HepG2 (cell line): Measurements from ENCODE around the gene FGF18. TPM values are rescaled to one million over a fixed set of nuclear protein-coding genes. Genes with fewer than 3 reads are reported as not detected.
A peak's percentile ranks its signal among the peaks of the same experiment; 100 is the strongest.
"Not testable (repeated sequence)": the region's sequence is repeated elsewhere in the genome, so short reads cannot be mapped to it uniquely, and the experiment has no call there.

ENCODE experiments used
- ATAC-seq: fragments of 200-7000 bp; cut with Tn5 transposase; 3 replicates; pipeline ENCODE4 v1.9.1; 2020; ENCODE audit warnings: mild to moderate bottlenecking, moderate library complexity
- BruUV-seq: library from RNA; stranded (reverse); fragments of 400-500 nt; replicated peaks from 2 replicates; lab custom pipeline; 2021; lab: Mats Ljungman, UMichigan
- CTCF ChIA-PET: fragments of 300-600 bp; formaldehyde crosslinking; extraction: SDS; loops from one replicate; lab custom pipeline; 2021; ENCODE audit warnings: low total read pairs, inconsistent platforms, low intra/inter-chr PET ratio; lab: Yijun Ruan, JAX
- POLR2A ChIA-PET: fragments of 350-600 bp; sonication (Branson Sonifier 250); formaldehyde crosslinking; loops from one replicate; lab custom pipeline; 2020; ENCODE audit warnings: antibody characterized with exemption, inconsistent platforms; lab: Yijun Ruan, JAX
- DNase-seq: peaks from one replicate; pipeline ENCODE4 v3.0.0-alpha.2; 2015; ENCODE audit warnings: low spot score
- FAIRE-seq: peaks from 3 replicates; lab custom pipeline; 2011; peaks lifted over from hg19 to GRCh38; lab: Jason Lieb, UNC
- H2AFZ ChIP-seq: one replicate; pipeline ENCODE4 v1.6.1; 2011; ENCODE audit warnings: low read length, inconsistent platforms
- H3K27ac ChIP-seq: fragments of 300-600 bp; 3 replicates; pipeline ENCODE4 v1.8.0; 2011; ENCODE audit warnings: mixed run types, mild to moderate bottlenecking, mixed read lengths, low read length, inconsistent platforms; ENCODE audit not compliant: insufficient read depth; ENCODE audit errors: extremely low read length
- H3K27me3 ChIP-seq, 2 experiments: fragments of 200-600 bp in 1 of 2; 2 replicates in 1 of 2; 3 replicates in 1 of 2; pipeline versions ENCODE4 v1.6.0 to v1.8.0; 2011; ENCODE audit warnings: low read length in 2 of 2, mild to moderate bottlenecking in 2 of 2, moderate library complexity in 2 of 2, inconsistent platforms in 1 of 2; ENCODE audit not compliant: insufficient read depth in 2 of 2, control insufficient read depth in 1 of 2
- H3K36me3 ChIP-seq, 2 experiments: fragments of 200-600 bp in 1 of 2; replicated peaks in 1 of 2; 2 replicates in 1 of 2; 3 replicates in 1 of 2; pipeline versions ENCODE4 v1.5.1 to v1.8.0; 2011; ENCODE audit warnings: low read length in 2 of 2, inconsistent platforms in 1 of 2; ENCODE audit not compliant: insufficient read depth in 2 of 2, control insufficient read depth in 1 of 2
- H3K4me1 ChIP-seq: 2 replicates; pipeline ENCODE4 v1.5.1; 2012; ENCODE audit warnings: low read length, inconsistent platforms; ENCODE audit not compliant: insufficient read depth
- H3K4me2 ChIP-seq: 2 replicates; pipeline ENCODE4 v1.6.0; 2011; ENCODE audit warnings: low read depth, low read length, inconsistent platforms
- H3K4me3 ChIP-seq, 3 experiments: fragments of 200-600 bp in 1 of 3; sonication (generic), shearing (Covaris generic) in 1 of 3; replicated peaks in 1 of 3; 2 replicates each; pipeline ENCODE4 v1.5.1; 2011 to 2016; ENCODE audit warnings: low read length in 3 of 3, inconsistent platforms in 2 of 3, low read depth in 2 of 3, mild to moderate bottlenecking in 2 of 3, control low read depth in 1 of 3, mixed read lengths in 1 of 3; ENCODE audit not compliant: insufficient read depth in 1 of 3
- H3K79me2 ChIP-seq: one replicate; pipeline ENCODE4 v1.6.1; 2011; ENCODE audit warnings: low read length, inconsistent platforms; ENCODE audit not compliant: insufficient read depth
- H3K9ac ChIP-seq: 2 replicates; pipeline ENCODE4 v1.6.0; 2011; ENCODE audit warnings: mild to moderate bottlenecking, low read depth, low read length, inconsistent platforms; ENCODE audit not compliant: insufficient read depth
- H3K9me3 ChIP-seq: 2 replicates; pipeline ENCODE4 v1.5.1; 2012; ENCODE audit warnings: mild to moderate bottlenecking, low read length
- H4K20me1 ChIP-seq: 2 replicates; pipeline ENCODE4 v1.6.0; 2011; ENCODE audit warnings: inconsistent platforms, mild to moderate bottlenecking, low read length, moderate library complexity; ENCODE audit not compliant: insufficient read depth
- BRD4 ChIP-seq: sonication (generic); formaldehyde crosslinking; IDR thresholded peaks from 2 replicates; pipeline ENCODE4 v1.4.0; 2020; ENCODE audit warnings: missing genetic modification reagents
- DRAP1 ChIP-seq: IDR thresholded peaks from 2 replicates; pipeline ENCODE4 v1.6.1; 2016; ENCODE audit warnings: missing genetic modification reagents, missing compliant biosample characterization
- ZNF121 ChIP-seq: sonication (generic); formaldehyde crosslinking; IDR thresholded peaks from 2 replicates; pipeline ENCODE4 v1.5.0; 2020; ENCODE audit warnings: mild to moderate bottlenecking, missing genetic modification reagents
- ZNF773 ChIP-seq: sonication (generic); formaldehyde crosslinking; IDR thresholded peaks from 2 replicates; pipeline ENCODE4 v1.4.0; 2020; ENCODE audit warnings: missing genetic modification reagents, borderline replicate concordance
- WGBS: methylation state at CpG from one replicate; pipeline ENCODE4 v1.1.6; 2017; ENCODE audit warnings: low lambda C conversion rate; 5-methylcytosine and 5-hydroxymethylcytosine counted together
- in situ Hi-C: cut with HindIII; loops from 2 replicates; pipeline ENCODE4 v1.10.0; 2017; ENCODE audit warnings: low pct_unique_long_range_greater_than_20kb; ENCODE audit not compliant: extremely low pct_ligation_motif_present
- intact Hi-C: fragments of 100-400 bp; cut with micrococcal nuclease; formaldehyde crosslinking; loops from one replicate; pipeline ENCODE4 v1.10.0; 2022; ENCODE audit not compliant: unreplicated experiment
- polyA plus RNA-seq, 8 experiments: library from polyadenylated mRNA; depleted of rRNA in 3 of 8; stranded (reverse) in 7 of 8; unstranded in 1 of 8; fragments of >200 nt; fragmentation: Illumina TruSeq in 4 of 8; extraction: Trizol in 4 of 8; gene quantifications; 2 replicates each; pipeline versions ENCODE4 v1.2.1 to v1.2.3, GENCODE V29; 2011 to 2016; ENCODE audit warnings: low read depth in 4 of 8, missing spikeins in 1 of 8, mixed read lengths in 1 of 8; ENCODE audit not compliant: insufficient read depth in 1 of 8
- total RNA-seq, 5 experiments: library from RNA; depleted of rRNA; stranded (reverse); fragments of >200 nt; fragmentation: Illumina TruSeq; extraction: Trizol; gene quantifications; 2 replicates each; pipeline ENCODE4 v1.2.3, GENCODE V29; 2016; ENCODE audit warnings: low read depth in 1 of 5

FGF18 gene
- total and polyA plus RNA-seq, 2 of the 13 experiments (the other 11 are each of a cell fraction or from before 2014, with no cell fraction given): not detected

- in situ Hi-C loops, H3K36me3 ChIP-seq, FAIRE-seq, CTCF ChIA-PET, DNase-seq, H3K27ac ChIP-seq, H3K27me3 ChIP-seq, BruUV-seq, H3K9ac ChIP-seq, H2AFZ ChIP-seq, H3K4me3 ChIP-seq, ATAC-seq, POLR2A ChIA-PET, H3K9me3 ChIP-seq, H3K4me1 ChIP-seq, H3K4me2 ChIP-seq, intact Hi-C loops: not testable (repeated sequence)
- peaks cover 26% of the 10 kb centered on the region for H3K79me2 ChIP-seq
- 47% methylated on average over 3 of the region's 3 CpGs for WGBS
- peaks cover 19% of the 10 kb centered on the region for H4K20me1 ChIP-seq
- TF ChIP-seq ZNF121 (CRISPR knock-in tag): peak; percentile 69
Measured at GRCh38 chr5:171384999-171385398, 34.4 kb upstream of the FGF18 start.

- Histone ChIP-seq H3K4me3 (peak overlapping the region in 1 of 3 experiments; percentile 75; a peak in 2 of 6 replicates), H3K27me3 (peaks cover 0 to 4% of the 10 kb centered on the region in 2 experiments; a peak in 1 of 5 replicates), H3K4me2 (peak overlapping the region; percentile 94; the same call in 1 of the 2 replicates), H4K20me1 (peaks cover 31% of the 10 kb centered on the region), H3K4me1 (peaks cover 20% of the 10 kb centered on the region), H3K27ac (no peak overlapping the region), H3K79me2 (peaks cover 38% of the 10 kb centered on the region), H3K9ac (no peak overlapping the region), H2AFZ (no peak overlapping the region), H3K36me3 (peaks cover 1 to 4% of the 10 kb centered on the region in 2 experiments; a peak in 4 of 5 replicates), H3K9me3 (no peaks in the 10 kb centered on the region)
- ChIA-PET POLR2A (interaction anchor here (1.0 to 2.7 kb wide), 4 partner anchors 18 to 621 kb away, joined by 3 to 13 read pairs (median 4); partner anchors contain the start of genes FBXW11 and FGF18), CTCF (no interaction called here)
- 96% methylated on average over 23 of the region's 25 CpGs for WGBS
- TF ChIP-seq ZNF773 (CRISPR knock-in tag): no peak
- no peak for TF ChIP-seq DRAP1 (CRISPR knock-in tag)
- TF ChIP-seq BRD4 (CRISPR knock-in tag): no peak
- DNase-seq (no peak), FAIRE-seq (no peak), ATAC-seq (no peak)
- BruUV-seq: no TSS peak
- in situ Hi-C loops: no loop called here
- intact Hi-C loops: no loop called here
Measured at GRCh38 chr5:171386006-171386671, 33.3 kb upstream of the FGF18 start.
